ENCODE measurements around the gene PNMA6E.

GRCh38 chrX:153414856-153415510 lies 13.8 kb upstream of the PNMA6E start:
- TF ChIP-seq ZNF274 (IDR thresholded peaks at IDR 0.05; ENCODE audit: low read depth, low read length) (no peak), YY1 (IDR thresholded peaks at IDR 0.05; ENCODE audit: insufficient read depth, insufficient read length) (no peak), SUZ12 (IDR thresholded peaks at IDR 0.05; ENCODE audit: extremely low read depth, insufficient read depth, insufficient read length) (no peak)
